NCI-H1092 treated with DMSO at 0.1 percent for 48 hours (cell line): ENCODE data around the gene TGFBR3L.
"Not testable (repeated sequence)": the region's sequence is repeated elsewhere in the genome, so short reads cannot be mapped to it uniquely, and the experiment has no call there.

ENCODE experiments used
- DNase-seq: peaks from one replicate; lab custom pipeline; 2025; lab: John Stamatoyannopoulos, UW

The TGFBR3L gene

DNA sequence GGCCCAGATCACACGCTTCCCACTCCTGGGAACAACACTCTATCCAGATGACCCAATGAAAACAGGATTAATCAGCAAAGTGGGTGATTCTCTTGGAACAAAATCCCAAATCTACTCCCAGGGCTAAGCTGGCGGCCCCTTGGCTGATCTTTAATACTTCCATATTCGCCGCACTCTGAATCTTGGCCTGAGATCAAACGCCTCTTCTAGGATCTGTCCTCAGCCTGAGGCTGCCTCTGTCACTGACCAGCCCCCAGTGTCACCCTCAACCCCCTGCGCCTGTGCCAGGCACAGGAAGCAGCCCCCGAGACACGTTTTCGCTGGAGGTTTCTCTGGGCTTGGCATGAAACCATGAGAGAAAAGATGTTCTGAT is 13.7 kb downstream of the TGFBR3L start:
- no peak for DNase-seq

DNA sequence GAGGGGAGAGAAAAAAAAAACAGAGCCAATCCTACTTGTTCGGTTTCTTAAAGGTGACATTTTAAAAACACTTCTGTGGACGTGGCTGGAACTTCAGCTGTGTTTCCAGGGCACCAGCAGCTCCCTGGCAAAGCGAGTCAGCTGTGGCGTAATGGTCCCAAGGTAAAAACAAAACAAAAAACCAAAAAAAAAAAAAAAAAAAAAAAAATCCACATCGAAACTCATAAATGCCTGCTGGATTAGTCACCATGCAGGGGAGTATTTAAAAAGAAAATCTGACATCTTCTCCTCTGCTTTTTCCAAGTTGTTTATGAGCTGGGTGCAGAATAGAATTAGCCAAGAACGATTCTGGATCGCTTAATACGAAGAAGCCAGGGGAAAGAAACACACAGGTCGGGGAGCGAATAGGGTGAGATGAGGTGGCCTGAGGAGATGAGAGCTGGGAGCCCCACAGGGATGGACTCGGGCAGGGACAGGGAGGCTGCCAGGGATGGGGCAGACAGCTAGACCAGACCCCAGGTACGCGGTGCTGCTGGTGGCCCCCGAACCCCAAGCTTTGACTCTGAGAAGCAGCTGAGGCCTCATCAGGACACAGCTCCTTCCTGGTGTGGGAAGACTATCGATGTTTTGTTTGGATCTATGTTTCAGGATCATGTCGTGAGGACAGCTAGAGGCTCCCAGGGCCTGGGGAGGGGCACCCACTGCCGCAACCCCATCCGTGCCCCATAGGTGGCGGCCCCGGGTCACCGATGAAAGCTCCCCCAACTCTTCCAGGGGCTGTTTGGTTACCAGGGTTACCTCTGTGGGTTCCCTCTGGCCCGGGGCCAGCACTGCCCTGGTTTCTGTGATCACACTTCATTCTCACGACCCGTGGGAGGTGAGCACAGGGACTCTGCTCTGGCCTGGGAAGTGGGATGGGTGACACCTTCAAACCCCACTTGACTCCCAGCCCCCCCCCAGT is 14.4 kb downstream of the TGFBR3L start:
- no peak for DNase-seq

DNA sequence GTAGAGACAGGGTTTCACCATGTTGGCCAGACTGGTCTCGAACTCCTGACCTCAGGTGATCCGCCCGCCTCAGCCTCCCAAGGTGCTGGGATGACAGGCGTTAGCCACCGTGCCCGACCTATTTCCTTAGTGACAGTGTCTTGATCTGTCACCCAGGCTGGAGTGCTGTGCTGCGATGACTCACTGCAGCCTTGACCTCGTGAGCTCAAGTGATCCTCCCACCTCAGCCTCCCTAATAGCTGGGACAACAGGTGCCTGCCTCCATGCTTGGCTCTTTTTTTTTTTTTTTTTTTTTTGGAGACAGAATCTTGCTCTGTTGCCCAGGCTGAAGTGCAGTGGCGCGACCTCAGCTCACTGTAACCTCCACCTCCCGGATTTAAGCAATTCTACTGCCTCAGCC is 15.4 kb downstream of the TGFBR3L start:
- DNase-seq, result not testable (repeated sequence)

DNA sequence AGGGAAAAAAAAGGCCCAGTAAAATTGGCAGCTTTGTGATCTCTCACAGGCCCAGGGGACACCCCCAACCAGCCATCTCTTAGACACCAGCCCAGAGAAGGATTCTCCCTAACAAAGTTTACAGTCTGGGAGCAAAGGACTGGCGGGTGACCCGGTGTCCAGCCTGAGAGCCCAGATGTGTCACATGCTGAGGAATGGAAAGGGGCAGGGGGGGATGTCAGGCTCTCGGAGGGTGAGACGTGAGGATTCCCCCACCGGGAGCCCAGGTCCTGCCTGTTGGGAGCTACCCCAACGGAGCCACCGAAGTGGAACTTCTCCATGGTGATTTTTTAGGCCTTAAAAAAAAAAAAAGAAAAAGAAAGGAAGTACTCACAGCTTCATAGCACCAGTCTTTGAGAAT is 16.1 kb downstream of the TGFBR3L start:
- no peak for DNase-seq

DNA sequence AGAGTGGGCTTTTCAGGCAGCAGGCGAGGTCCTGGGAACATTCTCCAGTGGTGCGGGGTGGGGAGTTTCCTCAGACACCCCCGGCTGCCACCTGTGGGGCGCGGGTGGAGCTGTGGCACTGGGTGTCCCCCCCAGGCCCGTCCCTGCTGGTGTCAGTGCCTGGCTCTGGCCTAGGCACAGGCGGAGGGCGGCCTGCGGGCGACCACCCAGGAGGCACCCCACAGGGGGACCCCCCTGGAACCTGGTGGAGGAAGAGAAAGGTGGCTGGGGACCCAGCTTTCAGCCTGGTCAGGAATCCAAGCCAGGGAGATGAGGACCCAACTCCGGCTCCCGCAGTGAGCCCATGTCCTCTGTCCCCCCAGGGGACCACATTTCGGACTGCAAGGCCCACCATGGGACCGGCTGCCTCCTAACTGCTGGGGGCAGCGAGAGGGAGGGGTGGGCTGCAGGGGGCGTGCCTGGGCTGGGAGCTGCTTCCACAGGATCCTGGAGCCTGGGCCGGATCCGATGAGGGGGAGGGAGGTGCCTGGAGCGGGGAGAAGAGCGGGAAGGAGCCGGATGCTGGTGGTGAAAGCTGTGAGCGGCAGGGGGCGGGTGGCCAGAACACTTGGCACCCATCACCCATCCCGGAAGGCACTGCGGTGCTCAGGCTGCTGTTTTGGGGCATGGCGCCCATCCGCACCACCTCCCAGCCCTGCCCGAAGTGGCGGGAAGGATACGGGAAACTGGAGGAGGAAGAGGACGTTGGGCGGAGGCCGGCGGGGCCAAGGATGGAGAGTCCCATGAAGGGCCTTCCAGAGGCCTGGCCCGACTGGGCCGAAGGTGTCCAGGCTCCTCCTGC is 16.8 kb downstream of the TGFBR3L start:
- no peak for DNase-seq

DNA sequence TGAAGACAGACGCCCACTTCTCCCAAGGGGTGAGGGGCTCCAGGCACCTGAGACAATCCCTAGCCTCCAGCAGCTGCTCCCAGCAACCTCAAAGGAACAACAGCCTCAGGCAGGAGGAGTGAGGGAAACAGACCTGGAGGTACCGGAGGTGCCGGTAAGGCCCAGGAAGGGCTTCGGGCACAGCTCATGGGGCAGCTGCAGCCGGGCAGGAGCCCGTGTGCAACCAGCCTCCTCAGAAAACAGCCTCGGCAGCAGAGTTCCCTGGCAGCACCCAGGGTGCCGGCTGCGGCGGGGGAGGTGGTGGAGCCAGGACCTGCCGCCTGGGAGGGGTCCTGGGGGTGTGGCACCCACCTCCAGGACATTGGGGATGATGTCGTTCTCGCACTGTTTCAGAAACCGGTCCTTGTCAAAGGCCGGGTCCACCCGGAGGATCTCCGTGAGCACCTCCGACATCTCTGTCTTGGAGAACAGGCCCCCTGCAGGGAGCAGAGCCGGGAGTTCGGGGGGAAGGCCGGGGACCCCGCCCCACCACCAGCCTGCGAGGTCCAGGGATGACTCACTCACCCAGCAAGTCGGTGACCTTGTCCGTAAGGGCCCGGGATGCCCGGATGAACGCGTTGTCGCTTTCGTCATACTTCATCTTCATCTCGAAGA is 17.8 kb downstream of the TGFBR3L start:
- no peak for DNase-seq

DNA sequence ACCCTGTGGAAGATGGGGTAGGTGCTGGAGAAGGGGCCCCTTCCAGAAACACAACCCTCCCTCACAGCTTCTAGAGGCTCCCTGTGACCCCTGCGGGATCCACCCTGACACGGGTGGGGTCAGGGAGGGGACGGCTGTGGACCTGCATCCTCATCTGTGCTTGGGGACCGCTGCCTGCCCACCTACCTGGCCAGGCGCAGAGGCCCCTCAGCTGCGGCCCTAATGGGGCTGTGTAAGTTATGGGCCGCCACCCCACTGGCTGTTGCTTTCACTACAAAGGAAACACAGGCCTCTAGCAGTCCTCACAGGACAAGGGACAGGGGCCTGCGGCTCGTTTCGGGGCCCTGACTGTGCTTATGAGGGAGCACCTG is 18.3 kb downstream of the TGFBR3L start:
- DNase-seq, result no peak

DNA sequence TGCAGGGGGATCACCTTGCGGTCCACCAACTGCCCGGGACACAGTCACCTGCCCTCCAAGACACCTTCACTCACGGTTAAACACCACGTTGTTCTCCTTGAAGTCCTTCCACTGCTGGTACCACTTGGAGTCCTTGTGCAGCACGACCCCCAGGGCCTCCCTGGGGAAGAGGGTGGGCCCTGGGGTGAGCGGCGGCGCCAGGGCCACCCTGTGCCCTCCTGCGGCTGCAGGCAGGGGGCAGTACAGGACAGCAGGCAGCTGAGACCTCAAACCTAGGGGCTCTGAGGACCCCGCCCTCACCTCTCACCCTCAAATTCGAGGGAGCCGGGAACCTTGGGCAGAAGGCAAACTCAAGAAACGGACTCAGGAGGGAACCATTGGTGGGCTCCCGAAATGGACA is 18.8 kb downstream of the TGFBR3L start:
- no peak for DNase-seq

DNA sequence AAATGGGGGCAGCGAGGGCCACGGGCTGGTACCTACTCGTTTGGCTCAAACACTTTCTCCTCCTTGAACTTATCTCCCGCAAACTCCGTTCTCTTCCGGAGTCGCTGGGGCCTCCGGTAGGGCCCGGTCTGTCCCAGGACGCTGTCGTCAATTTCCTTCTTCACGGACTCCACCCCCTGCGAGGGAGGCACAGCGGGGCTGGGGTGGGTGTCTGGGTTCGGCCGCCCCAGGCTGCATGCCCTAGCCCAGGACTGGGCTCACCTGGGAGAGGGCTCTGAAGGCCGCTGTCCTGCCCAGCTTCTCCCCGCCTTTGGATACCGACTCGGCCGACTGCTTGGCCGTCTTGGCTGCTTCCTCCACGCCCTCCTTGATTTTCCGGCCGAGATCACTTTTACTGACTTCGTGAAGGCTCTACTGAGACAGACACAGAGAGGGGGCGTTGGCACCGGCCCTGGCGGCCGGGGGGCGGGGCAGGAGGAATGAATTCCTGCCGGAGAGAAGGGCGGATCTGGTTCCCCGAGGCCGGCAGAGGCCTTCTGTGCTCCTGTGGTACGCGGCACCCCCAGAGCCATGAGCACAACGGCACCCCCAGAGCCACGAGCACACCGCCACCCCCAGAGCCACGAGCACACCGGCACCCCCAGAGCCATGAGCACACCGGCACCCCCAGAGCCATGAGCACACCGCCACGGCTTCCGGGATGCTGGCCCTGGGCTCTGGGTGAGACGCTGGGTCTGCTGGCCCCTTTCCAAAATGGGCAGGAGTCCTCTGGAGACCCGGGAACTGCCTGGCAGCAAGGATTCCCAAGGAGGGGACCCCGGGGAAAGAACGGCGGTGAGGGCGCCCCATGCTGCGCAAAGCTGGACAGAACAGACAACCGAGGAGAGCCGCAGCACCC is 19.4 kb downstream of the TGFBR3L start:
- no peak for DNase-seq

DNA sequence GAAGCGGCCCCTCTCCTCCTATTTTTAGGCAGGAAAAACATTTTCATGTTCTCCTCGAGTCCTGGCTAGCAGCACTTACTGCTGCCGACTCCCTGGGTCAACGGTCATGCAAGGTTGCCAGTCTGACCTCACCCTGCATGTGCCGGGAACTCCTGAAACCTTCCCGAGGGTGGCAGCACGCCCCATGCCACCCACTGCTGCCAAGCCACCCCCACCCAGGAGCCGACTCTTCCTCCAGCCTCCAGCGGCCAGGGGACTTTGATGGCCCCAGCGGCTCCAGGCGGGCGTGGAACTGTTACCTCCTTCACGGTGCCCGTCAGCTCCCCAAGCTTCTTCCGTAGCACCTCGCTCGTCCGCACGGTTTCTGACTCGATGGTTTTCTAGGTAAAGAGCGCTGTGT is 20.1 kb downstream of the TGFBR3L start:
- no peak for DNase-seq

DNA sequence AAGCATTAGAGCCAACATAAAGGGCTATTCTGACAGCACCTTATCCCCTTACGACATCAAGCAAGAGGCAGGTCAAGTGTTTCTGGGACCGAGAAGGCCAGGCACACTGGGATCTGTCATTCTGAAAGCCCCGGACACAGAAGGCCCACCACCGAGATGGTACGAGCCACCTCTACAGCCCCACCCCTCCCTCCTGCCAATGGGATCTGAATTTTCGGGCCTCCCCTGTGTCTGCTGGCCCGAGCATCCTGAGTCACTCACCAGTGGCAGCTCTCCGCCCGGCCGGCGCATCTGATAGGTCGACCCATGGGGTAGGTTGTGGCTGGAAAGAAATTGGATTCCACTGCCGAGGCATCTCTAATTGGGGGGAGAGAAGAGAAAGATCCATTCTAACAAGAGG is 26.2 kb downstream of the TGFBR3L start:
- DNase-seq, result no peak

DNA sequence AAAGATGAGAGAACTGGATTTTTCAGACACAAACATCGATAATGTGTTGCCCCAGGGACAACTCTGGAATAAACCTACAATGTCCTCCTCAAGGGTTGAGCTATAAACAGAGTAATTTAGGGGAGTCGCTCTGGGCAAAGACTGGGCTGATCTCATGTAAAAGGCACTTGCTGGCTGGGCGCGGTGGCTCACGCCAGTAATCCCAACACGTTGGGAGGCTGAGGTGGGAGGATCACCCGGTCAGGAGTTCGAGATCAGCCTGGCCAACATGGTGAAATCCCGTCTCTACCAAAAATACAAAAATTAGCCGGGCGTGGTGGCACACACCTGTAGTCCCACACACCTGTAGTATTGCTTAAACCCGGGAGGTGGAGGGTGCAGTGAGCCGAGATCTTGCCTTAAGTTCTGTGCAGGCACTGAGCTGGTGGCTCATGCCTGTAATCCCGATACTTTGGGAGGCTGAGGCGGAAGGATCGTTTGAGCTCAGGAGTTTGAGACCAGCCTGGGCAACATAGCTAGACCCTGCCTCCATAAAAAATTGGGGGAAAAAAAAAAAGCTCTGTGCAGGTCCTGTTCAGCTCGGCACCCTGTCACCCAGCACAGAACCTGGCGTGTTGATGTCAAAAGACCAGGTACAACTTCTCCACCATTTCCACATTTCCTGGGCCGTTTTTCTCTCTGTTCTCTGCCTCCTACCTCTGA is 27.4 kb downstream of the TGFBR3L start:
- no peak for DNase-seq

DNA sequence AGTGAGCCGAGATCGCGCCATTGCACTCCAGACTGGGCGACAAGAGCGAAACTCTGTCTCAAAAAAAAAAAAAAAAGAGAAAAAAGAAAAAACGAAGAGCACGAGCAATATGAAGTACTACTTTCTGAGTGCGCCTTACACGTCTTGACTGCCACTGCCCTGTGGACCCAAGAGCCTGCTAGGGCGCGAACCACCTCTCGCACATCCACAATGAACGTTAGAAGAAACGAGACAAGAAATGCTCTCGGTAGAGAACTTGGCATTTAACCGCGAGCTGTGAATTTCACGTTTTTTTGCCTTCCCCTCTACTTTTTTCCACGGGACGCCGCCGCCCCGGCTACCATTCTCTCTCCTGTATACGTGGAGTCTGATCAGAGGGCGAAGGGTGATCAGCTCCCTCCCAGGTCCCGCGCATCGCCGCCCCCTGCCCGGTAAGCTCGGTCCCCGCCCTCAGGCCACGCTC is 28.4 kb downstream of the TGFBR3L start:
- DNase-seq, result peak; percentile 58

DNA sequence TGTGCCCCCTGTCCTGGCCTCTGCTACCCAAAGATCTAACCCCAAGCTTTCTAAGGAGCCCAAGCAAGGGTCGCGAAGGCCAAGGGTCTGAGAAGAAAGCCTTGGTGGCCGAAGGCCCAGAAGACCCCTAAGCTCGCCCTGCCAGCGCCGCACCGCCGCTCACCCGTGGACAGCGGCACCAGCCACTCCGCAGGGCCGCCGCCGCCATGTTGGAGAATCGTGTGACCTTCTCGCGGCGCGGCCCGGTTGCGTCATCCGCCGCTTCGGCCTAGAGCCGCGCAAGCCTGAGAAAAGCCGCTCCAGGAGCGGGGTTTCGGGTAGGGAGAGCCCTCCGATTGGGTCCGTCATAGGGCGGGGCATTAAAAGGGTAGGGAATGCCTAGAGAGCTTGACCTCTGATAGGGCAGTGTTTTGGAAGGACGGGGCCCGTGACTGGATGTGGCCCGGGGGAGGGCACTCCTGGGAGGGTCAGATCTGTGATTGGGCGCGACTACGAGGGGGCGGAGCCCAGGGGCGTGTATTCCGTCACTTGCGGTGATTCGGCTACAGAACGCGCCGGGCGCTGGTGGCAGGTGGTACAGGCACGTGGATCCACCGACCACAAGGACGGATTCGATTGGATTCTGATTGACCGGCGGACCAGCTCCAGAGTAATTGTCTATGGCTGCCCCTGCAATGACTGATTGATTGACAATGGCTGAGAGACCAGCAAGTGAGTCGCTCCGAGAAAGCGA is 29.0 kb downstream of the TGFBR3L start, which contains the start of gene TIMM44:
Gene TIMM44 (minus strand): TSS at position 223 of the 733 bp plus-strand sequence. CDS start 15 bp downstream, at position 208.
- peak; percentile 99 for DNase-seq

DNA sequence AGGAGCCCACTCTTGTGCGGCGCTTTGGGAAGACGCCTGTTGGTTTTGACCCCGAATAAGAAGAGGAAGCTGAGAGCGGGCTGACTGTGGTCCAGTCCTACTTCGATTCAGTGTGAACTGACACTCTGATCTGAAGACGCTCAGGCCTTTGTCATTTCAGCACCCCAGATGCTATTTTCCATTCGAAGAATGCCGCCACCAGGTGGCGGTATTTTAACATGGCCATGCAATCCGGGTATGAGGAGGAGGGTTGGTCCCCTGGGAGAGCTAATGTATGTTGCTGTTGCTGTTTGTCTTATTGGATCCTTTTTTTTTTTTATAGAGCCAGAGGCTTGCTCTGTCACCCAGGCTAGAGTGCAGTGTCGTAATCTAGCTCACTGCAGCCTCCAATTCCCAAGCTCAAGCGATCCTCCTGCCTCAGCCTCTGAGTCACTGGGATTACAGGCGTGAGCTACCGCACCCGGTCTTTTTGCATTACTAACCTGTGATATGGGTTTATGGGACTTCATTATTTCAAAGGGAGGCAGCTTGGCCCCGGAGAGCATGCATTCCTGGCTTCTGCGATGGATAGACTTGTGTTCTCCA is 29.6 kb downstream of the TGFBR3L start:
- DNase-seq, result peak; percentile 84

DNA sequence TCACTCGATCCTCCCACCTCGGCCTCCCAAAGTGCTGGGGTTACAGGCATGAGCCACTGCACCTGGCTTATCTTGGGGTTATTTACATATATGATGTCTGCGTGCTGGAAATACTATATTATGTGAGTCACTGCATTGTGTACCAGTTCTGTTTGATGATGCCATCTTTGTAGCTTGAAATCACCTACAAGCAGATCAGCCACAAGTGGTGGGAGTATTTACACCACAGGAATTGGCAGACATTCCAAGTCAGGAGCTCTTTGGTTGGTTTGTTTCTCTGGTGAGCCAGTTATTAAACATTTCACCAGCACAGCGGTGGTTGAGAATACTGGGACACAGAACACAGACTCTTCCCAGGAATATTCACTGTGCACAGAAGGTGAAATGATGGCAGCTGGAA is 33.3 kb downstream of the TGFBR3L start:
- DNase-seq, result no peak

DNA sequence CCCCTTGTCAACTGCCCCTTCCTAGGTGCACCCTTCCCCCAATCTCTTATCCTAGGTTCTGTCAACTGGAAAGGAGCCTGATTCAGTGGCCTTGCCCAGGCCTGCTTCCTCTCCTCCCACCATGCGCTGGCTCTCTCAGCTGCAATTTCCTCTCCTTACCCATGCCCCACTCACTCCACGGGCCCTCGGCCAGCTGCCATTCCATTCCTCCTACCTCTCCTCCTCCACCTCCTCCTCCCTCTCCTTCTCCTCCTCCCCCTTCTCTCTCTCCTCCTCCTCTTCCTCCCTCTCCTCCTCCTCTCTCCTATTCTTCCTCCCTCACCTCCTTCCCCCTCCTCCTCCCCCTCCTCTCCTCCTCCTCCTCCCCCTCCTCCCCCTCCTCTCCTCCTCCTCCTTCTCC is 38.4 kb downstream of the TGFBR3L start:
- DNase-seq, result no peak

DNA sequence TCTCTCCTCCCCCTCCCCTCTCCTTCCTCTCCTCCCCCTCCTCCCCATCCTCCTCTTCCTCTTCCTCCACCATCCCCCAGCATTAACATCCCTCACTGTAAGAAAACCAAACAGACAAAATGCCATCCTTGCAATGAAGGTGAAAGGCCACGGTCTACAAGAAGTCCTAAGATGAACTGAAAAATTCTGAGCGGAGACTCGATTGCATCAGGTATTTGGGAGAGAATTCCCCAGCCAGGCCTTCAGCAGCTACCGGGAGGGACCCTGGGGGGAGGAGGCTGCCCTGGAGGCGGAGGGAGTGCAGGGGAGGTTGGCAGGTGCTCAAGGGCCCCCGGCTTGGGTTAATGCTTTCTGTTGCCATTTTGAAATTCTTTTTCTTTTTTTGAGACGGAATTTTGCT is 38.9 kb downstream of the TGFBR3L start:
- no peak for DNase-seq

DNA sequence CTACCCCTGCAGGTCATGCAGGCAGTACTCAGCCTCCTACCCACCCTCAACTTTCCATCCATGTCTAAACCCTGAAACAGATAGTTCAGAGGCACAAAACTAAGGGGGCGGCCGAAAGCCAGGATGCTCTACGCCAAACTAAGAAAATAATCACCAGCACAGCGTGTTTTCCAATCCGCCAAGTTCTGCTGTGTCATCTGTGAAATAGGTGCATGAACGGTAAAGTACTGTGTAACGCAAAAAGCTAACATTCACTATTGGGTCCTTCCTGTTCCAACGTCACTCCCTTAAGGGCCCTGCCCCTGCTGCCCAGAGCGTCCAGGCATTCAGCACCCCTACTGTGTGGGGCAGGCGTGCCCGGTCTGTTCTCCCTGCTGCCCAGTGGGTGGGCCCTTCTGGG is 41.1 kb downstream of the TGFBR3L start:
- no peak for DNase-seq

DNA sequence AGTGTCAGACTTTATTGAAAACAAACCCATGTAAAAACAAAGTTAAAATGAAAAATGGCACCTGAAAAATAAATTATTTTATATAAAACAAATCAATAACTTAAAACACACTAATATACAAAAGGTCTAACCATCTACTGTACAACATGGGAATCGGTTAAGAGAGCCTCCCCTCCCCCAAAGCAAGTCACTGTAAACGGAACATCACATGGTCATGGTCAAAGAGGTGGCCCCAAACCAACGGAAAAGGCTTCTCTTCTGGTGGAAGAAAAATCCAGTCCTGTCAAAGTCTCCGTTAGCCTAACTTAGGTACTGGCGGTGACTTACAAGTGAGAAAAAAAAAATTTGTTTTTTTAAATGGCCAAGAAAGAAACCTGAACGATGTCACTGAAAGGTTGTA is 44.6 kb downstream of the TGFBR3L start:
- DNase-seq, result no peak
